ENCODE data around the gene RIPPLY1. TPM values are rescaled to one million over a fixed set of nuclear protein-coding genes. Genes with fewer than 3 reads are reported as not detected.

The RIPPLY1 gene
- total RNA-seq, 1 donor from 2014 or later: not detected

DNA sequence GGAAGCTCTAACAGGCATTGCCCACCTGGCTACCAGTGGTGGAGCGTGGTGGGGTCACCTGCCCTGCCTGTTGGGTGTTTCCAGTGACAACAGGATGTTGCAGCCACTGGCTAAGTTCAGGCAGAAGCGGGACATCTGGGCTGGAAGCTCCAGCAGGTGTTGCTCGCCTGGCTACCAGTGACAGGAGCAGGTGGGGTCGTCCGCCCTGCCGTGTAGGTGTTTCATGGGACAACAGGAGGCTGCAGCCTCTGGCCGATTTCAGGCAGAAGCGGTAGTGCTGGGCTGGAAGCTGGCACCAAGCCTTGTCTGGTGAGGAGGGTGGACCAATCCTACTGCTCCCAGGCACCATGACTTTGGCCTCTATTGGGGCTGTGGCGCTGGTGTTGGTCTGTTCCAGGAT lies 39.4 kb downstream of the RIPPLY1 start:
- intact Hi-C loops (cut with DNase I): no loop called here
- TF ChIP-seq, protein P1, sequence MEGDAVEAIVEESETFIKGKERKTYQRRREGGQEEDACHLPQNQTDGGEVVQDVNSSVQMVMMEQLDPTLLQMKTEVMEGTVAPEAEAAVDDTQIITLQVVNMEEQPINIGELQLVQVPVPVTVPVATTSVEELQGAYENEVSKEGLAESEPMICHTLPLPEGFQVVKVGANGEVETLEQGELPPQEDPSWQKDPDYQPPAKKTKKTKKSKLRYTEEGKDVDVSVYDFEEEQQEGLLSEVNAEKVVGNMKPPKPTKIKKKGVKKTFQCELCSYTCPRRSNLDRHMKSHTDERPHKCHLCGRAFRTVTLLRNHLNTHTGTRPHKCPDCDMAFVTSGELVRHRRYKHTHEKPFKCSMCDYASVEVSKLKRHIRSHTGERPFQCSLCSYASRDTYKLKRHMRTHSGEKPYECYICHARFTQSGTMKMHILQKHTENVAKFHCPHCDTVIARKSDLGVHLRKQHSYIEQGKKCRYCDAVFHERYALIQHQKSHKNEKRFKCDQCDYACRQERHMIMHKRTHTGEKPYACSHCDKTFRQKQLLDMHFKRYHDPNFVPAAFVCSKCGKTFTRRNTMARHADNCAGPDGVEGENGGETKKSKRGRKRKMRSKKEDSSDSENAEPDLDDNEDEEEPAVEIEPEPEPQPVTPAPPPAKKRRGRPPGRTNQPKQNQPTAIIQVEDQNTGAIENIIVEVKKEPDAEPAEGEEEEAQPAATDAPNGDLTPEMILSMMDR (IDR thresholded peaks at IDR 0.05): no peak
- TF ChIP-seq POLR2AphosphoS5 (IDR thresholded peaks at IDR 0.05; ENCODE audit: insufficient read depth in 1 of 2, low read depth in 1 of 2): no peak
- no peak for TF ChIP-seq POLR2A (IDR thresholded peaks at IDR 0.05)
- Histone ChIP-seq H3K27ac (no peak overlapping the region), H3K27me3 (no peaks in the 10 kb centered on the region), H3K4me1 (no peaks in the 10 kb centered on the region), H3K9me3 (peaks cover 3% of the 10 kb centered on the region), H3K36me3 (no peaks in the 10 kb centered on the region), H3K4me3 (no peak overlapping the region)
- DNase-seq (ENCODE audit: extremely low spot score in 2 of 2): no peak

DNA sequence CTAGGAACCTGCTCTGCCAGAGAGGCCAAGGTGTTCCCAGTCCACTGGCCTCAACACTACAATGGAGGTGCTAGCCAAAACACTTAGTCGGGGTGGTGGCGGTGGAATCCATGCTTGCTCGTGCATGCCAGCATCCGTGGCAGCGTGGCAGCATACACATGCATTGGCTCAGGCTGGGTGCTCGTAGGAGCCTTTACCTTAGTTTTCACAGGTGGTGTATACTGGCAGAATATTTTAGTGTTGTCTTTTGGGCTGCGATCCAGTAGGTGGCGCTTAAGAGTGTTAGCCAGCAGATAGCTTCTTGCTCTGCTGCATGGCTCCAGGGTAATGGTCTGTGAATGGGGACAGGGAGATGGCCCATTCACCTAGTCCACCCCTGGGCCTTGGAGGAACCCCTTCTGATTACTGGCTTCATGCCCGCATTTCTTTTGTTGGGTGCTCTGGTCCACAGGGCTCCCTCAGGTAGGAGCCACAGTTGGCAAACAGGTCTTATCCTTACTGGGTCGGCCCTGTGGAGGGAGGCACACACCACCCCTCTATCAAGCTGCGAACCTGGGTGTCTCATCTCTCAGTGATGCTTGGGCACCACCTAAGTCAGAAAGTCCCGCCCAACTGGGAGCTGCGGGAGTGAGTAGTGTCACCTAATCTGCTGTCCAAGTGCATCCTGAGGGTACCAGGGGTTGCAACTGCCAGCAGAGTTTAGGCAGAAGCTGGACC lies 40.0 kb downstream of the RIPPLY1 start:
- Histone ChIP-seq H3K9me3 (peaks cover 3% of the 10 kb centered on the region), H3K36me3 (no peaks in the 10 kb centered on the region), H3K27ac (no peak overlapping the region), H3K27me3 (no peaks in the 10 kb centered on the region), H3K4me3 (no peak overlapping the region), H3K4me1 (no peaks in the 10 kb centered on the region)
- no peak for DNase-seq (ENCODE audit: extremely low spot score in 2 of 2)
- intact Hi-C loops (cut with DNase I): no loop called here
- TF ChIP-seq, protein P1 (IDR thresholded peaks at IDR 0.05): no peak
- TF ChIP-seq POLR2A (IDR thresholded peaks at IDR 0.05) (no peak), POLR2AphosphoS5 (IDR thresholded peaks at IDR 0.05; ENCODE audit: insufficient read depth in 1 of 2, low read depth in 1 of 2) (no peak)

Other genes starting within 250 kb of the RIPPLY1 start
- 5.6 TPM for gene RNF128, start 176.6 kb downstream of the RIPPLY1 start, total RNA-seq
- gene TBC1D8B, start 100.7 kb downstream of the RIPPLY1 start, total RNA-seq: 4.7 TPM
- not detected for gene CLDN2, start 17.1 kb upstream of the RIPPLY1 start, total RNA-seq
- 17.9 TPM for gene MORC4, start 96.9 kb upstream of the RIPPLY1 start, total RNA-seq
- 11.5 TPM for gene RBM41, start 215.5 kb upstream of the RIPPLY1 start, total RNA-seq

Measured in vagina (tissue), 2 donors.